Natural killer cell treated with Interleukin-12 subunit alpha and Interleukin-12 subunit beta and Interleukin-15 and Interleukin-18, amount 100 ng/mL, for 72 hours (primary cell): Measurements from ENCODE around the gene NOS1AP. TPM values are rescaled to one million over a fixed set of nuclear protein-coding genes. Genes with fewer than 3 reads are reported as not detected.

ENCODE experiments used
- ATAC-seq, 2 donors: fragments of 150-1000 bp; cut with Tn5 transposase in 1 of 2; sonication (Bioruptor Pico), chemical (Tn5 transposase) in 1 of 2; 2 replicates each; pipeline ENCODE4 v1.10.0; 2021
- DNase-seq: peaks from one replicate; pipeline ENCODE4 v3.0.0; 2022; ENCODE audit warnings: low spot score
- H3K27ac Mint-ChIP-seq, 2 donors: 1 replicate in 1 of 2; 2 replicates in 1 of 2; pipeline ENCODE4 v1.8.0; 2022; ENCODE audit warnings: mixed read lengths in 2 of 2, mild to moderate bottlenecking in 1 of 2, moderate library complexity in 1 of 2
- H3K27me3 Mint-ChIP-seq, 2 donors: 1 replicate in 1 of 2; 2 replicates in 1 of 2; pipeline ENCODE4 v1.8.0; 2022; ENCODE audit warnings: mixed read lengths in 2 of 2
- H3K36me3 Mint-ChIP-seq: one replicate; pipeline ENCODE4 v1.8.0; 2022; ENCODE audit warnings: mixed read lengths
- H3K4me1 Mint-ChIP-seq, 2 donors: 1 replicate in 1 of 2; 2 replicates in 1 of 2; pipeline ENCODE4 v1.8.0; 2022; ENCODE audit warnings: low read depth in 2 of 2, mixed read lengths in 2 of 2, mild to moderate bottlenecking in 1 of 2
- H3K4me3 Mint-ChIP-seq: one replicate; pipeline ENCODE4 v1.8.0; 2022; ENCODE audit warnings: mixed read lengths
- H3K9me3 Mint-ChIP-seq: 2 replicates; pipeline ENCODE4 v1.8.0; 2022; ENCODE audit warnings: mixed read lengths
- total RNA-seq, 2 donors: library from RNA; stranded (reverse); gene quantifications; one replicate each; pipeline ENCODE4 v1.2.3, GENCODE V29; 2022

Gene NOS1AP
- total RNA-seq, 2 donors from 2014 or later = 0.12 TPM; not detected in 1

- no peak overlapping the region for H3K27ac Mint-ChIP-seq
- DNase-seq (no peak), ATAC-seq (no peak)
- no peak overlapping the region for H3K4me3 Mint-ChIP-seq
- H3K9me3 Mint-ChIP-seq = no peaks in the 10 kb centered on the region
- no peaks in the 10 kb centered on the region for H3K36me3 Mint-ChIP-seq
- H3K4me1 Mint-ChIP-seq = peaks cover 21 to 28% of the 10 kb centered on the region in 2 donors
- H3K27me3 Mint-ChIP-seq = peaks cover 0 to 4% of the 10 kb centered on the region in 2 donors
These were observed 230.8 kb downstream of the NOS1AP start for GRCh38 chr1:162300057-162300917.

- H3K27me3 Mint-ChIP-seq = peaks cover 0 to 4% of the 10 kb centered on the region in 2 donors
- no peak overlapping the region for H3K27ac Mint-ChIP-seq
- no peak for DNase-seq
- no peaks in the 10 kb centered on the region for H3K36me3 Mint-ChIP-seq
- no peaks in the 10 kb centered on the region for H3K9me3 Mint-ChIP-seq
- peaks cover 16 to 22% of the 10 kb centered on the region in 2 donors for H3K4me1 Mint-ChIP-seq
- H3K4me3 Mint-ChIP-seq = no peak overlapping the region
- ATAC-seq = no peak
These were observed 232.2 kb downstream of the NOS1AP start for GRCh38 chr1:162301696-162302095.

GRCh38 chr1:162302306-162303003, 233.0 kb downstream of the NOS1AP start:
- Mint-ChIP-seq H3K4me1 (peaks cover 10 to 14% of the 10 kb centered on the region in 2 donors), H3K27ac (no peak overlapping the region), H3K27me3 (peaks cover 0 to 4% of the 10 kb centered on the region in 2 donors), H3K36me3 (no peaks in the 10 kb centered on the region), H3K4me3 (no peak overlapping the region), H3K9me3 (no peaks in the 10 kb centered on the region)
- no peak for ATAC-seq
- no peak for DNase-seq

GRCh38 chr1:162303004-162303344, 233.5 kb downstream of the NOS1AP start:
- no peak for ATAC-seq
- H3K4me3 Mint-ChIP-seq = no peak overlapping the region
- H3K36me3 Mint-ChIP-seq = peaks cover 1% of the 10 kb centered on the region
- DNase-seq = no peak
- no peak overlapping the region for H3K27ac Mint-ChIP-seq
- peaks cover 0 to 4% of the 10 kb centered on the region in 2 donors for H3K27me3 Mint-ChIP-seq
- peaks cover under 1% of the 10 kb centered on the region for H3K9me3 Mint-ChIP-seq
- H3K4me1 Mint-ChIP-seq = peaks cover 6 to 10% of the 10 kb centered on the region in 2 donors

GRCh38 chr1:162304736-162305135, 235.2 kb downstream of the NOS1AP start:
- H3K9me3 Mint-ChIP-seq = peaks cover 3% of the 10 kb centered on the region

GRCh38 chr1:162305969-162306368, 236.5 kb downstream of the NOS1AP start:
- ATAC-seq = no peak
- H3K4me1 Mint-ChIP-seq = peaks cover 0 to 5% of the 10 kb centered on the region in 2 donors

More at GRCh38 chr1:162304736-162305135, 235.2 kb downstream of the NOS1AP start:
- Mint-ChIP-seq H3K4me3 (no peak overlapping the region), H3K27ac (no peak overlapping the region), H3K36me3 (peaks cover 5% of the 10 kb centered on the region), H3K27me3 (peaks cover 0 to 7% of the 10 kb centered on the region in 2 donors), H3K4me1 (peaks cover 0 to 5% of the 10 kb centered on the region in 2 donors)
- ATAC-seq = no peak
- no peak for DNase-seq

GRCh38 chr1:162310337-162310736, 240.8 kb downstream of the NOS1AP start:
- H3K4me1 Mint-ChIP-seq = peaks cover 1 to 7% of the 10 kb centered on the region in 2 donors
- peaks cover 3% of the 10 kb centered on the region for H3K9me3 Mint-ChIP-seq
- peaks cover 5% of the 10 kb centered on the region for H3K36me3 Mint-ChIP-seq
- peaks cover 9 to 13% of the 10 kb centered on the region in 2 donors for H3K27me3 Mint-ChIP-seq
- DNase-seq (no peak), ATAC-seq (no peak)
- H3K27ac Mint-ChIP-seq = no peak overlapping the region
- no peak overlapping the region for H3K4me3 Mint-ChIP-seq

More at GRCh38 chr1:162305969-162306368, 236.5 kb downstream of the NOS1AP start:
- H3K9me3 Mint-ChIP-seq = peaks cover 3% of the 10 kb centered on the region
- peaks cover 5% of the 10 kb centered on the region for H3K36me3 Mint-ChIP-seq
- H3K4me3 Mint-ChIP-seq = no peak overlapping the region
- DNase-seq = no peak
- no peak overlapping the region for H3K27ac Mint-ChIP-seq
- H3K27me3 Mint-ChIP-seq = peaks cover 8 to 9% of the 10 kb centered on the region in 2 donors

- no peak for ATAC-seq
- Mint-ChIP-seq H3K4me1 (peaks cover 18 to 19% of the 10 kb centered on the region in 2 donors), H3K9me3 (no peaks in the 10 kb centered on the region), H3K4me3 (no peak overlapping the region), H3K27ac (no peak overlapping the region), H3K27me3 (peaks cover 22 to 28% of the 10 kb centered on the region in 2 donors), H3K36me3 (no peaks in the 10 kb centered on the region)
- DNase-seq = no peak
These were observed 244.7 kb downstream of the NOS1AP start for GRCh38 chr1:162314206-162314605.

- Mint-ChIP-seq H3K4me3 (no peak overlapping the region), H3K4me1 (peaks cover 19 to 22% of the 10 kb centered on the region in 2 donors), H3K27ac (no peak overlapping the region), H3K36me3 (no peaks in the 10 kb centered on the region), H3K27me3 (peaks cover 30 to 32% of the 10 kb centered on the region in 2 donors), H3K9me3 (no peaks in the 10 kb centered on the region)
- ATAC-seq (no peak), DNase-seq (no peak)
These were observed 246.2 kb downstream of the NOS1AP start for GRCh38 chr1:162315673-162316072.

GRCh38 chr1:162316187-162316586, 246.7 kb downstream of the NOS1AP start:
- H3K4me3 Mint-ChIP-seq = no peak overlapping the region
- DNase-seq (no peak), ATAC-seq (peak in 1 of 2 donors; percentile 51)
- H3K4me1 Mint-ChIP-seq = peaks cover 19 to 22% of the 10 kb centered on the region in 2 donors
- H3K27me3 Mint-ChIP-seq = peaks cover 25 to 27% of the 10 kb centered on the region in 2 donors
- no peaks in the 10 kb centered on the region for H3K9me3 Mint-ChIP-seq
- H3K36me3 Mint-ChIP-seq = no peaks in the 10 kb centered on the region
- H3K27ac Mint-ChIP-seq = no peak overlapping the region

GRCh38 chr1:162317621-162318020, 248.1 kb downstream of the NOS1AP start:
- peaks cover 19 to 22% of the 10 kb centered on the region in 2 donors for H3K4me1 Mint-ChIP-seq
- H3K27ac Mint-ChIP-seq = no peak overlapping the region
- ATAC-seq (no peak), DNase-seq (no peak)
- no peaks in the 10 kb centered on the region for H3K9me3 Mint-ChIP-seq
- H3K36me3 Mint-ChIP-seq = no peaks in the 10 kb centered on the region
- no peak overlapping the region for H3K4me3 Mint-ChIP-seq
- peaks cover 26% of the 10 kb centered on the region in 2 donors for H3K27me3 Mint-ChIP-seq

GRCh38 chr1:162319493-162320175, 250.1 kb downstream of the NOS1AP start:
- H3K4me3 Mint-ChIP-seq = no peak overlapping the region
- peaks cover 26 to 29% of the 10 kb centered on the region in 2 donors for H3K27me3 Mint-ChIP-seq
- peaks cover 19 to 22% of the 10 kb centered on the region in 2 donors for H3K4me1 Mint-ChIP-seq
- peak in 1 of 2 donors; percentile 24 for ATAC-seq
- no peak overlapping the region for H3K27ac Mint-ChIP-seq
- no peaks in the 10 kb centered on the region for H3K36me3 Mint-ChIP-seq
- H3K9me3 Mint-ChIP-seq = no peaks in the 10 kb centered on the region
- DNase-seq = no peak

GRCh38 chr1:162321809-162322422, 252.4 kb downstream of the NOS1AP start:
- ATAC-seq (no peak), DNase-seq (no peak)
- H3K4me1 Mint-ChIP-seq = peaks cover 1 to 6% of the 10 kb centered on the region in 2 donors
- no peaks in the 10 kb centered on the region for H3K36me3 Mint-ChIP-seq
- H3K27me3 Mint-ChIP-seq = peaks cover 26 to 36% of the 10 kb centered on the region in 2 donors
- no peak overlapping the region for H3K4me3 Mint-ChIP-seq
- no peaks in the 10 kb centered on the region for H3K9me3 Mint-ChIP-seq
- H3K27ac Mint-ChIP-seq = no peak overlapping the region
